Measurements from ENCODE around the gene LMNTD1. TPM values are rescaled to one million over a fixed set of nuclear protein-coding genes. Genes with fewer than 3 reads are reported as not detected.

The LMNTD1 gene
- total and polyA plus RNA-seq, 4 donors, result not detected

GRCh38 chr12:25558586-25558985, 5.5 kb upstream of the LMNTD1 start (continued):
- no peak for TF ChIP-seq EGR1 (IDR thresholded peaks at IDR 0.05; ENCODE audit: low read depth in 2 of 2)
- no peak for TF ChIP-seq TAF1 (conservative IDR thresholded peaks at IDR 0.05)
- TF ChIP-seq RXRA (IDR thresholded peaks at IDR 0.05), result no peak
- no peak for TF ChIP-seq MAX (IDR thresholded peaks at IDR 0.05)

GRCh38 chr12:25557830-25558436, 4.8 kb upstream of the LMNTD1 start:
- H3K36me3 ChIP-seq (ENCODE audit: control insufficient read depth in 4 of 4, insufficient read depth in 3 of 4, low read depth in 1 of 4, low read length in 3 of 4), result no peaks in the 10 kb centered on the region
- 45% methylated on average over 2 of the region's 2 CpGs for WGBS
- H3K4me3 ChIP-seq (ENCODE audit: low read depth in 1 of 3, low read length in 3 of 3), result no peak overlapping the region
- no peak overlapping the region for H3K9ac ChIP-seq (ENCODE audit: low read depth in 1 of 2, low read length in 2 of 2)
- no peak overlapping the region for H3K27ac ChIP-seq (ENCODE audit: low read depth in 1 of 2, low read length in 2 of 2)
- H3K9me3 ChIP-seq (ENCODE audit: control insufficient read depth in 4 of 4, low read length in 3 of 4), result no peaks in the 10 kb centered on the region
- DNase-seq (ENCODE audit: low spot score), result no peak
- H3K4me1 ChIP-seq (ENCODE audit: control insufficient read depth in 4 of 4, insufficient read depth in 4 of 4, low read length in 3 of 4), result peaks cover 0 to 3% (median 0%) of the 10 kb centered on the region in 4 donors
- no peaks in the 10 kb centered on the region for H3K27me3 ChIP-seq (ENCODE audit: control insufficient read depth in 4 of 4, insufficient read depth in 4 of 4, low read length in 3 of 4)
- TF ChIP-seq CTCF (IDR thresholded peaks at IDR 0.05; ENCODE audit: low read depth, low read length, missing input control), result peak; percentile 64
- peak; percentile 88 for TF ChIP-seq RAD21 (IDR thresholded peaks at IDR 0.05)
- peak in 1 of 2 donors; percentile 27 for TF ChIP-seq HNF4A (conservative IDR thresholded peaks at IDR 0.05)
- TF ChIP-seq FOXA2 (IDR thresholded peaks at IDR 0.05), result no peak

GRCh38 chr12:25556153-25556552, 3.1 kb upstream of the LMNTD1 start:
- 91% methylated on average over 6 of the region's 6 CpGs for WGBS
- H3K9me3 ChIP-seq (ENCODE audit: control insufficient read depth in 4 of 4, low read length in 3 of 4), result no peaks in the 10 kb centered on the region

More at GRCh38 chr12:25556153-25556552, 3.1 kb upstream of the LMNTD1 start:
- Histone ChIP-seq H3K27ac (ENCODE audit: low read depth in 1 of 2, low read length in 2 of 2) (no peak overlapping the region), H3K4me1 (ENCODE audit: control insufficient read depth in 4 of 4, insufficient read depth in 4 of 4, low read length in 3 of 4) (peaks cover 0 to 3% (median 0%) of the 10 kb centered on the region in 4 donors), H3K4me3 (ENCODE audit: low read depth in 1 of 3, low read length in 3 of 3) (no peak overlapping the region), H3K9ac (ENCODE audit: low read depth in 1 of 2, low read length in 2 of 2) (no peak overlapping the region), H3K36me3 (ENCODE audit: control insufficient read depth in 4 of 4, insufficient read depth in 3 of 4, low read depth in 1 of 4, low read length in 3 of 4) (no peaks in the 10 kb centered on the region), H3K27me3 (ENCODE audit: control insufficient read depth in 4 of 4, insufficient read depth in 4 of 4, low read length in 3 of 4) (no peaks in the 10 kb centered on the region)
- DNase-seq (ENCODE audit: low spot score), result no peak
- no peak for TF ChIP-seq GABPA (IDR thresholded peaks at IDR 0.05 in 1 of 2, conservative IDR thresholded peaks at IDR 0.05 in 1 of 2)
- no peak for TF ChIP-seq FOXA2 (IDR thresholded peaks at IDR 0.05)
- no peak for TF ChIP-seq EGR1 (IDR thresholded peaks at IDR 0.05; ENCODE audit: low read depth in 2 of 2)
- TF ChIP-seq TAF1 (conservative IDR thresholded peaks at IDR 0.05), result no peak
- TF ChIP-seq HNF4G (IDR thresholded peaks at IDR 0.05), result no peak
- no peak for TF ChIP-seq ATF3 (IDR thresholded peaks at IDR 0.05)
- no peak for TF ChIP-seq HNF4A (conservative IDR thresholded peaks at IDR 0.05)
- no peak for TF ChIP-seq RAD21 (IDR thresholded peaks at IDR 0.05)
- TF ChIP-seq NR2F2 (IDR thresholded peaks at IDR 0.05), result no peak
- TF ChIP-seq FOXA1 (IDR thresholded peaks at IDR 0.05), result no peak
- TF ChIP-seq REST (IDR thresholded peaks at IDR 0.05), result no peak
- no peak for TF ChIP-seq CTCF (IDR thresholded peaks at IDR 0.05; ENCODE audit: low read depth, low read length, missing input control)
- no peak for TF ChIP-seq YY1 (IDR thresholded peaks at IDR 0.05)
- no peak for TF ChIP-seq ZBTB33 (IDR thresholded peaks at IDR 0.05)
- no peak for TF ChIP-seq RXRA (IDR thresholded peaks at IDR 0.05)

All from liver (tissue), 9 donors.